MG63 (cell line): Measurements from ENCODE around the gene TUFT1. TPM values are rescaled to one million over a fixed set of nuclear protein-coding genes. Genes with fewer than 3 reads are reported as not detected.
A peak's percentile ranks its signal among the peaks of the same experiment; 100 is the strongest.
"Not testable (repeated sequence)": the region's sequence is repeated elsewhere in the genome, so short reads cannot be mapped to it uniquely, and the experiment has no call there.

Experiments
- DNase-seq: peaks from one replicate; pipeline ENCODE4 v3.0.0-alpha.2; 2020
- H3K27me3 ChIP-seq: fragments of 250-450 bp; sonication (Bioruptor Pico); 2 replicates; pipeline ENCODE4 v1.5.1; 2020; ENCODE audit warnings: mild to moderate bottlenecking, moderate library complexity
- H3K36me3 ChIP-seq: fragments of 250-450 bp; sonication (Bioruptor Pico); 2 replicates; pipeline ENCODE4 v1.5.1; 2020; ENCODE audit warnings: mild to moderate bottlenecking, moderate library complexity
- H3K4me3 ChIP-seq: fragments of 250-450 bp; sonication (Bioruptor Pico); 2 replicates; pipeline ENCODE4 v1.5.1; 2020; ENCODE audit warnings: mild to moderate bottlenecking, moderate library complexity
- H3K9me3 ChIP-seq: fragments of 250-450 bp; sonication (Bioruptor Pico); 2 replicates; pipeline ENCODE4 v1.5.1; 2020; ENCODE audit warnings: mild to moderate bottlenecking, moderate library complexity
- total RNA-seq: library from RNA; depleted of rRNA; stranded (reverse); fragments of >200 nt; shearing (Covaris generic); gene quantifications from 2 replicates; pipeline ENCODE4 v1.2.3, GENCODE V29; 2014; ENCODE audit warnings: low replicate concordance; rRNA removed

The TUFT1 gene
- total RNA-seq, 1 experiment from 2014 or later = 19.8 TPM

DNA sequence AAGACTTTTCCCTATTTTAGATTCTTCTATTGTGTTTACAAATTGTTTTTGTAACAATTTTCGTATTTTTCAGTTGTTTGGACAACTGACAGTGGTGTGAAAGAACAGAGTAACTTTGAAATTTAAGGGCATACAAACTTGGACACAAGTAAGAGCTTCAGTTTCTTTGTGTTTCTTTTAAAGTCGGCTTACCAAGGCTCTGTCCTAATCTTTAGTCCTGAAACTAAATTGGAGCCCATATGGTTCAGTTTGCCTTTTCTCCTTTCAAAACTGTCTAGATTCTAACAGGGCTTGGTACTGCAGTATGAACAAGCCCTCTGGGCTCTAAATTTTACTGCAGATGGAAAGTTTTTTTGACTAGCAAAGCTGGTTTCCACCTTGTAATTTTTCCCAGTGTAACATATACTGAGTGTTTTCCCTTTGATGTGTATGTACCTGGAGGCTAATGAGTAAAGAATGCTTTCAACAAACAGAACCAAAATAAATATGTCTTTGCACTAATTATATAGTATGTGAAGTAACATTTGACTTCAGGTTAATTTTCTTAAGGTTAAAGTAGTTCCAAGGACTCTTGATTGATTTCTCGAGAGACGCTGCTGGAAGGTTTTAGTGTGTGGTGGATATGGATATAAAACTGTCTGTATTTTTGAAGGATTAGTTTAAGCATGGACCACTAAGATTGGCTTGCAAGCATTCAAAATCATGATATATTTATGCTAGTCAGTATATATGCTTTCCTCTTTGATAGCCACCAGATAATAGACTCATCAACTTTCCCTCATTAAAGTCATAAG is 75.8 kb downstream of the TUFT1 start:
- DNase-seq = no peak
- H3K36me3 ChIP-seq = 0 out of 2 replicates have a peak, but pooled peaks cover 2% of the 10 kb centered on the region
- no peak overlapping the region for H3K4me3 ChIP-seq
- no peaks in the 10 kb centered on the region for H3K27me3 ChIP-seq
- H3K9me3 ChIP-seq = no peaks in the 10 kb centered on the region

DNA sequence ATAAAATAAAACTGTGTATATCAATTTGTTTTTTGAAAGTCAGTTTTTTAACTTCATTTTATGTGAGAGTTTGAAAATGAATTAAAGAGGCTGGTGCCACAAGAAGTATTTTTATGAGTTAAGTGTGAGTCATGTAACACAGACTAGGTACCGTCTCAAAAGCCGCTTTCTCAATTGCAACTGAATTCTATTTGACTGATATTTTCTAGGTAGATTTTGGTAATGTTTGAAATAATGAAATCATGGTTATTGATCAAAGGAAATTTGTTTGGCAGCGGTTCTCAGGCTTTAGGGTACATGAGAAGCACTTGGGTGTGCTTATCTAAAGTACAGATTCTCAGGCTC is 76.4 kb downstream of the TUFT1 start:
- no peak for DNase-seq
- no peaks in the 10 kb centered on the region for H3K9me3 ChIP-seq

DNA sequence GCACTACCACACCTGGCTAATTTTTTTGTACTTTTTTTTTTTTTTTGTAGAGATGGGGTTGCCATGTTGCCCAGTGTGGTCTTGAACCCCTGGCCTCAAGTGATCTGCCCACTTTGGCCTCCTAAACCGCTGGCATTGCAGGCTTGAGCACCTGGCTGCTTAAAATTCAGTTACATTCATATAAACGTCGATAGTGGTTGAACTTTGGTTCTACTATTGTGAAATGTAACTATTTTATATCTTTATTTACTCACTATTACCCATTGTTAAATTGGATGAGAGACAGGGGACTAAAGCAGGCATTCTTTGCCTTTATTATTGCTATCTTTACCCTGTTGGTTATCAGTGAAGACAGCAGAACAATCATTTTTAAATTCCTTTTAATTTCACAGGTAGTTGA is 77.9 kb downstream of the TUFT1 start:
- Histone ChIP-seq H3K9me3 (no peaks in the 10 kb centered on the region), H3K36me3 (0 out of 2 replicates have a peak, but pooled peaks cover 2% of the 10 kb centered on the region), H3K4me3 (no peak overlapping the region), H3K27me3 (no peaks in the 10 kb centered on the region)
- DNase-seq = no peak

More for the DNA sequence above, 76.4 kb downstream of the TUFT1 start:
- no peaks in the 10 kb centered on the region for H3K27me3 ChIP-seq
- no peak overlapping the region for H3K4me3 ChIP-seq
- 0 out of 2 replicates have a peak, but pooled peaks cover 2% of the 10 kb centered on the region for H3K36me3 ChIP-seq

DNA sequence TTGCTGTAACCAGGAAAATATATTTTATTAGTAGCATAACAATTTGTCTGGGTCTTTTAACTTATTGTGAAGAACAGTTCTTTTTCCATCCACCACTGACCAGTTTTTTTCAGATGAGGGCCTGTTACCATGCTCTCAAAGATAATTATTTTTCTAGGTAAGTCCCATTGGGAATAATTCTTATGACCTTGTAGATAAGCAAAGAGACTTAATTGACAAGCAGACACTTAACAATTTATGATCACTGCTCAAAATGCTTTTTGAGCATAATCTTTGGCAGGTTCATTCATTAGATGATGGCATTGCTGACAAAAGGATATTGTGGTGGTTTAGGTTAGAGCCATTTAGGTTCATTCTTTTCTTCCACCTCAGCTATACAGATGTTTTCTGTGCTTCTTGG is 78.4 kb downstream of the TUFT1 start:
- DNase-seq = no peak
- Histone ChIP-seq H3K9me3 (no peaks in the 10 kb centered on the region), H3K27me3 (no peaks in the 10 kb centered on the region), H3K4me3 (no peak overlapping the region), H3K36me3 (0 out of 2 replicates have a peak, but pooled peaks cover 2% of the 10 kb centered on the region)

DNA sequence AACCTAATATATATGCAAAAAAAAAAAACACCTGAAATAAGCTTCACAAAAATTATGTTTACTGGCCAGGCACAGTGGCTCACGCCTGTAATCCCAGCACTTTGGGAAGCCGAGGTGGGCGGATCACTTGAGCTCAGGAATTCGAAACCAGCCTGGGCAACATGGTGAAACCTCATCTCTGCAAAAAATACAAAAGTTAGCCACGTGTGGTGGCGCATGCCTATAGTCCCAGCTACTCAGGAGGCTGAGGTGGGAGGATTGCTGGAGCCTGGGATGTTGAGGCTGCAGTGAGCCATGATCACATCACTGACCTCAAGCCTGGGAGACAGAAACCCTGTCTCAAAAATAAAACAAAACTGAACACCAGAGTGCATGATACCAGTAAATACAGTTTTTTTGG is 78.9 kb downstream of the TUFT1 start:
- DNase-seq, H3K36me3 ChIP-seq, H3K27me3 ChIP-seq: not testable (repeated sequence)

DNA sequence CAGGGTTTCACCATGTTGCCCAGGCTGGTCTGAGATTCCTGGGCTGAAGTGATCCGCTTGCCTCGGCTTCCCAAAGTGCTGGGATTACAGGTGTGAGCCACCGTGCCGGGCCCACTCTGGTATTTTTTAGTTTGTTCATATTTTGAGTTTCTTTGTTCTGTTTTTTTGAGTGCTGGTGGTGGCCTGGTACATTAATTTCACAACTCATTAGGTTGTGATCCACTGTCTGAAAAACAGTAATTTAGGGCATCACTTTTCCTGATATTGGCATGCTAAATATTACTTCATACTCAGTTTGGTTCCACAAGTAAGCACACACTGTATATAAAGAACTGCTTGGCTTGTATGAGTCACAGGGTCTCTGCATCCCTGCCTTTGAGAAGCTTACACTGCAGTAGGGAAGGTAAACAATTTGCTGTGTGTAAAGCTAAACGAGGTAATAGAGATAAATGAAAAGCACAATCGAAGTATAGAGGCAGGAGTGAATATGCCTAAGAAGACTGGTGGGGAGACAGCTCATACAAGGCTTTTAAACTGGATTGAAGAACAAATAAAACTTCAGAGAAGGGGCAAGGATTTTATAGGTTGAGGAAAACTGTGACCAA is 79.5 kb downstream of the TUFT1 start:
- Histone ChIP-seq H3K4me3 (no peak overlapping the region), H3K27me3 (no peaks in the 10 kb centered on the region), H3K36me3 (0 out of 2 replicates have a peak, but pooled peaks cover 2% of the 10 kb centered on the region), H3K9me3 (no peaks in the 10 kb centered on the region)
- peak; percentile 27 for DNase-seq

More for the DNA sequence above, 78.9 kb downstream of the TUFT1 start:
- not testable (repeated sequence) for H3K4me3 ChIP-seq, H3K9me3 ChIP-seq

DNA sequence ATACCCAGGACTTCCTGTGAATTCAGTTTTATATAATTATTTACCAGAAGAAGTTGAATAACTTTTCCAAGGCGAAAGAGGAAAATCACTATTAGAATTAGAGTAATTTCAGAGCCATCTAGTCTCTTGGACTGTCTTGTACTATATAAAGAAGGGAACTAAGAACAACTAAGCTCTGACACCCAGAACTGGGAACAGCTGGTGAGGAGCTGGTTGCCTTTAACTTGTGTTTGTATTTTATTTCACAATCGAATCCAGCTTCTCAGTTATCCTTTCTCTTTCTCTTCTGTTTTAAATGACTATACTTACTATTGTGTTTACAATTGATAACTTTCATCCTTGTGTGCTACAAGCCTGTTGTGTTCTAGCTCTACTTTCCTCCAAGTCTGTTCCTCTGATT is 80.2 kb downstream of the TUFT1 start:
- Histone ChIP-seq H3K9me3 (no peaks in the 10 kb centered on the region), H3K27me3 (no peaks in the 10 kb centered on the region), H3K36me3 (0 out of 2 replicates have a peak, but pooled peaks cover 2% of the 10 kb centered on the region), H3K4me3 (no peak overlapping the region)
- no peak for DNase-seq

DNA sequence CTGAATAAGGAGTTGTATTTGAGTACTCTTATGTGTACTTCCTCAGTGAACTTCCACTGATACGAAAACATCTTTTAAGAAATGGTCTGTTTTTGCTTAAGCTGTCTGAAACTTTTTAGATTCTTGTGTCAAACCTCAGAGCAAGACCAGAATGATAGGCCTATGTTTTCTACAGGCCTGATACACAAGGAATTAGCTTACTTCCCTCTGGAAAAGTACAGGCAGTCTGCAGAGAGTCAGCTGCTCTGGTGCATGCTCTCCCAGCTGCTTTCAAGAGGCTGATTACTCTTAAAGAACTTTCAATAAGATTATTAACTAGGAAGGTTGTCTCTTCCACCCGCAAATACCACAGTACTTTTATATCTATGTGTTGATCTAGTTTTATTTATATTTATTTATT is 81.2 kb downstream of the TUFT1 start:
- Histone ChIP-seq H3K27me3 (no peaks in the 10 kb centered on the region), H3K9me3 (no peaks in the 10 kb centered on the region), H3K4me3 (no peak overlapping the region), H3K36me3 (0 out of 2 replicates have a peak, but pooled peaks cover 2% of the 10 kb centered on the region)
- DNase-seq = no peak

DNA sequence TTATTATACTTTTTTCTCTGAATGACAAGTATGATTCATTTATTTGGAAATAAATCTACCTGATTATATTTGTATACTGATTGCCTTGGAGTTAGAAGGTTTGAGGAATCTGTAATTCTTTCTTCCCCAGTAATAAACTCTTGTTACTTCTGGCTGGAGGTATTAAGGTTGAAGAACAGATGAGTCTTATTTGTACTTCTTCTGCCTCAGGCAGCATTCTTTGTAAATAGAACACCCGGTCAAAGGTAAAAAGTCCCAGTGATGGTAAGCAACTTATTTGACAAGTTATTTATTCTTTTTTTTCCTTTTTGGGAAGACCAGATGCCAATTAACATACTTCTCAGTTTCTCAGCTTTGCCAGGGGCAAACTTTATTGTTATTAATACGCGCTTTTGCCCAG is 84.7 kb downstream of the TUFT1 start:
- Histone ChIP-seq H3K4me3 (no peak overlapping the region), H3K9me3 (no peaks in the 10 kb centered on the region), H3K27me3 (no peaks in the 10 kb centered on the region), H3K36me3 (no peaks in the 10 kb centered on the region)
- DNase-seq = no peak

DNA sequence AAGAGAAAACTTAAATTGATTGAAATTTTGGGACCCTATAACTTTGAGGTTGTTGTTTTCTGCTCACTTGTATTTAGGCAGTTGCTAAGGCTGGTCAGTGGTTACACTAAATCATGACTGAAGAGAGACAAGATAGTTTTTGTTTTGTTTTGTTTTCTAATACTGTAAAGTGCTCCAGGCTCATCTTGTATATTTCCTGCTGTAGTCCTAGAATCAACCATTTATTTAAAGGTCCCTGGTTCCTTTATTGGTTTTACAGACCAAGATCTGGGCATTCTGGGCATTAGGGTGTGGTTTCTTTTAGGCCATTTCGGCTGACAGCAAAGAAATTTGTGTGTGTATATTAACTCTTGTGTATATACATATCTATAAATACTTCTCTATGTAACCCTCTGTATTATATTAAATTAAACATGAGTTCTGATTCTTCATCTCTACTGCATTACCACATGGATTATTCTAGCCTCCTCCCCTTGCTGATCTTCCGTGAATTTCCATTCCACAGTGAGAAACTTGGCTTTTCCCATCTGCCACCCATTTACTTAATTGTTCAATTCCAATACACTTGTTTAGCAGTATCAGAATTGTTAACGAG is 86.7 kb downstream of the TUFT1 start:
- no peaks in the 10 kb centered on the region for H3K36me3 ChIP-seq
- H3K27me3 ChIP-seq = no peaks in the 10 kb centered on the region
- no peak for DNase-seq
- no peak overlapping the region for H3K4me3 ChIP-seq
- no peaks in the 10 kb centered on the region for H3K9me3 ChIP-seq

DNA sequence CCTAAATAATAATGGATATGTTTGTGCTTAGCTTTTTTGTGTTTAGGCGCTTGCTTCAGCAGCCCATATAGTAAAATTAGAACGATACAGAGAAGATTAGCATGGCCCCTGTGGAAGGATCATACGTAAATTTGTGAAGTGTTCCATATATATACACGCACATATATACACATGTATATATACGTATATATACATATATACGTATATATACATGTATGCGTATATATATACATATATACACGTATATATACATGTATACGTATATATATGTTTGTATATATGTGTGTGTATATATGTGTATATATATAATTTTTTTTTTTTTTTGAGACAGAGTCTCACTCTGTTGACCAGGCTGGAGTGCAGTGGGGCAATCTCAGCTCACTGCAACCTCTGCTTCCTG is 89.2 kb downstream of the TUFT1 start:
- DNase-seq = no peak
- H3K36me3 ChIP-seq = no peaks in the 10 kb centered on the region
- H3K9me3 ChIP-seq = no peaks in the 10 kb centered on the region
- no peaks in the 10 kb centered on the region for H3K27me3 ChIP-seq
- H3K4me3 ChIP-seq = no peak overlapping the region

Other genes starting within 250 kb of the TUFT1 start
- 42.2 and 44.2 TPM in 2 replicates for gene PI4KB, start 212.9 kb upstream of the TUFT1 start, total RNA-seq
- 39.5 and 61.6 TPM in 2 replicates for gene RFX5, start 193.1 kb upstream of the TUFT1 start, total RNA-seq
- 6.0 and 10.2 TPM in 2 replicates for gene SELENBP1, start 167.6 kb upstream of the TUFT1 start, total RNA-seq
- gene PSMB4, start 140.7 kb upstream of the TUFT1 start, total RNA-seq = 609 and 703 TPM in 2 replicates
- gene POGZ, start 80.8 kb upstream of the TUFT1 start, total RNA-seq = 4.2 and 5.7 TPM in 2 replicates
- 0.05 TPM in 1 of 2 replicates, not detected in the other for gene CGN, start 28.9 kb upstream of the TUFT1 start, total RNA-seq
- 17.1 and 44.5 TPM in 2 replicates for gene SNX27, start 71.7 kb downstream of the TUFT1 start, total RNA-seq
- gene CELF3, start 176.5 kb downstream of the TUFT1 start, total RNA-seq = not detected in 2 replicates
- gene RIIAD1, start 181.2 kb downstream of the TUFT1 start, total RNA-seq = not detected in 2 replicates
- 121 and 167 TPM in 2 replicates for gene MRPL9, start 223.2 kb downstream of the TUFT1 start, total RNA-seq